Measurements from ENCODE around the gene NOL7.

Gene NOL7

DNA sequence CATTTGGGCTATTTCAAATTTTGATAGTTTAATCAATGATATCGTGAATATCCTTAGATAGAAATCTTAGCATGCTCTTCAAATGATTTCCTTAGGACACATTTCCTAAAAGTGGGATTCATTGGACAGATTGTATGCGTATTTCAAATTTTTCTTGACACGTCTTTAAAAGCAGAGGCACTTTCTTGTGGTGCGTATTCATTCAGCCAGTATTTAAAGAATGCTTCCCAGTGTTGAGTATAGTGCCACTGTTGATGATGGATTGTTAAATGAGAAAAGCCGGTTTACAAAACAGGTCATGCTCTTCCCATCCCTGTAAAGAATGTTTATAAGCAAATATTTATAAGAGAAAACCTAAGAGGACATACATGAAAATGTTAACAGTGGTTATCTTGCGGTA, 15.1 kb upstream of the NOL7 start:
- no peaks in the 10 kb centered on the region for H3K27me3 ChIP-seq (ENCODE audit: control insufficient read depth, insufficient read depth, low read length)
- H3K4me3 ChIP-seq (ENCODE audit: low read depth, low read length) = no peak overlapping the region
- no peak overlapping the region for H3K27ac ChIP-seq (ENCODE audit: low read depth, low read length)
- no peak overlapping the region for H3K9ac ChIP-seq (ENCODE audit: low read length)
- H3K36me3 ChIP-seq (ENCODE audit: control insufficient read depth, insufficient read depth, low read length) = peaks cover 57% of the 10 kb centered on the region
- H3K4me1 ChIP-seq (ENCODE audit: control insufficient read depth, insufficient read depth, low read length) = no peaks in the 10 kb centered on the region
- no peaks in the 10 kb centered on the region for H3K9me3 ChIP-seq (ENCODE audit: control insufficient read depth, insufficient read depth, low read depth, low read length)

DNA sequence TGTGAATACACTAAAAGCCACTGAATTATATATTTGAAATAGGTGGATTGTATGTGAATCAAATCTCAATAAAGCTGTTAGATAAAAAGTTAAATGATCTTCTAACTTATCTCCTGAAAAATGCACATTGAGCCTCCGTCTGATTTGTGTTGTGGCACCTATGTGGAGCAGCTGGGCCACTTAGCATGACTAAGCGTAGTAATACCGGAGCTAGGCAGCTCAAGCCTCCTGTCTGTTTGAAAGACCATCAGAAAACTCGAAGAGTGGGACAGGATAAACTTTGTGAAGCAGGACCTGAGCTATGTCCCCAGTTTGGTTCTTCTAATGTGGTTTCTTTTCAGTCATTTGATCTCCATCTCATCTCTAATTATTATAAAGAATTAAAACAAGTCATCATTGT, 11.0 kb upstream of the NOL7 start:
- Histone ChIP-seq H3K27ac (ENCODE audit: low read depth, low read length) (no peak overlapping the region), H3K27me3 (ENCODE audit: control insufficient read depth, insufficient read depth, low read length) (no peaks in the 10 kb centered on the region), H3K4me3 (ENCODE audit: low read depth, low read length) (no peak overlapping the region), H3K36me3 (ENCODE audit: control insufficient read depth, insufficient read depth, low read length) (peaks cover 37% of the 10 kb centered on the region), H3K9me3 (ENCODE audit: control insufficient read depth, insufficient read depth, low read depth, low read length) (no peaks in the 10 kb centered on the region), H3K4me1 (ENCODE audit: control insufficient read depth, insufficient read depth, low read length) (no peaks in the 10 kb centered on the region), H3K9ac (ENCODE audit: low read length) (no peak overlapping the region)

DNA sequence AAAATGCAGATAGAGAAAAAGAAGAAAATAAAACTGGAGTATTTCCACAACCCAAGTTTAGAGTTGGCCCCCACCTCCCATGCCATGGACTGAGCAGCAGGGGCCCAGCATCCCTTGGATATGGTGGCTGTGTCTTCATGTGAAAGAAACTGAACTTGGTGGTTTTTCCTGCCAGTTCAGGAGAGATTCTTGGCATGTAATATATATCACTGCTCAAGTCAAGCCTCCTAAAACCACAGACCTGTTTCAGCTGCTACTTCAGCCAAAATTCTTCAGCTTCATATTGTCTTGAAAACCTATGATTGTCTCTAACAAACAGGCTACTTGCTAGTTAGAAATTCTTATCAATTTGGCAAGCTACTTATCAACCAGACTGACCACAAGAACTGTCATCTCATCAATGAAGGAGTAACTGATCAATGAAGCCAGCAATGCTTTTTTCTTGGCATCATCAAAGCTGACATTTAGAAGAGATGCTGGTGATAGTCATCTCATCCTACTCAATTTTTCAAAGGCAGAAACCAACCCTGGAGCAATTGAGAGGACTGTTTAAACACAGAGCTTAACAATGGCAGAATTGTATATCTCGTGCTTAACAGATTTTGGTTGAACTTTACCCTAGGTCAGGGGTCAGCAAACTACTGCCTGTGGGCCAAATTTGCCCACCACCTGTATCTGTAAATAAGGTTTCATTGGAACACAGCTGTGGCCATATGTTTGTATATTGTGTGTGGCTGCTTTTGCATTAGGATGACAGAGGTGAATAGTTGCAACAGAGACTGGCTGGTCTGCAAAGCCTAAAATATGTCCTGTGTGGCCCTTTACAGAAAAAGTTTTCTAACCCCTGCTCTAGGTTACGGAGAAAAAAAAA, 10.4 kb upstream of the NOL7 start:
- H3K9ac ChIP-seq (ENCODE audit: low read length) = no peak overlapping the region
- H3K27ac ChIP-seq (ENCODE audit: low read depth, low read length) = no peak overlapping the region
- no peaks in the 10 kb centered on the region for H3K9me3 ChIP-seq (ENCODE audit: control insufficient read depth, insufficient read depth, low read depth, low read length)
- no peaks in the 10 kb centered on the region for H3K4me1 ChIP-seq (ENCODE audit: control insufficient read depth, insufficient read depth, low read length)
- H3K27me3 ChIP-seq (ENCODE audit: control insufficient read depth, insufficient read depth, low read length) = no peaks in the 10 kb centered on the region
- no peak overlapping the region for H3K4me3 ChIP-seq (ENCODE audit: low read depth, low read length)
- peaks cover 33% of the 10 kb centered on the region for H3K36me3 ChIP-seq (ENCODE audit: control insufficient read depth, insufficient read depth, low read length)

DNA sequence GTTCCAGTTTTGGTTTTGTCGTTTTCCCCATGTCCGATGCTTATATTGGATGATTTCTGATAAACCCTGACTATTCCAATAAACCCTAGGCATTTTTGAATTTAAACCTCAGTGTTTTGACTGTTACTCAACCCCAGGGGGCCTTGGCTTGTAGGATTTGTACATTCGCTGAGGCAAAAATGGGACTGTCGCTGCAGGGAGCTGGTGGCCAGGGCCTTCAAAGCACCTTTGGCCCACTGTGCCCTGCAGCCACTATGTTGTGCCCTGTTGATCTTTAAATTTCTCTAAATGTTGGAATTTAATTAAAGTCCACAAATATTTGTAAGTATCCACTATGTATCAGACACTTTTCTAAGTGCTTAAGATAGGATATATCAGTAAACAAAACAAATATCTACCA, 9.5 kb upstream of the NOL7 start:
- H3K36me3 ChIP-seq (ENCODE audit: control insufficient read depth, insufficient read depth, low read length) = peaks cover 26% of the 10 kb centered on the region
- no peaks in the 10 kb centered on the region for H3K4me1 ChIP-seq (ENCODE audit: control insufficient read depth, insufficient read depth, low read length)
- H3K4me3 ChIP-seq (ENCODE audit: low read depth, low read length) = no peak overlapping the region
- H3K9ac ChIP-seq (ENCODE audit: low read length) = no peak overlapping the region
- no peaks in the 10 kb centered on the region for H3K9me3 ChIP-seq (ENCODE audit: control insufficient read depth, insufficient read depth, low read depth, low read length)
- no peak overlapping the region for H3K27ac ChIP-seq (ENCODE audit: low read depth, low read length)
- H3K27me3 ChIP-seq (ENCODE audit: control insufficient read depth, insufficient read depth, low read length) = no peaks in the 10 kb centered on the region

DNA sequence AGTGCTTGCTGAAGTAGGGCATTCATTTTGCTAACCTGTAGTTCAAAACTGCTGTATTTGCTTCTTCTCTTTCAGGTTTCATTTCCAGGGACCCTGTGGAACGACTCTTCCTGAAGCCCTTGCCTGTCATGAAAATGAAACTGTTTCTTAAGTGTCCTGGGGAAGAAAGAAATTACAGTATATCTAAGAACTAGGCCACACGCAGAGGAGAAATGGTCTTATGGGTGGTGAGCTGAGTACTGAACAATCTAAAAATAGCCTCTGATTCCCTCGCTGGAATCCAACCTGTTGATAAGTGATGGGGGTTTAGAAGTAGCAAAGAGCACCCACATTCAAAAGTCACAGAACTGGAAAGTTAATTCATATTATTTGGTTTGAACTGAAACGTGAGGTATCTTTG, 3.4 kb upstream of the NOL7 start:
- Histone ChIP-seq H3K4me1 (ENCODE audit: control insufficient read depth, insufficient read depth, low read length) (peaks cover 6% of the 10 kb centered on the region; the same call in 1 of the 2 replicates), H3K36me3 (ENCODE audit: control insufficient read depth, insufficient read depth, low read length) (peaks cover 16% of the 10 kb centered on the region), H3K9ac (ENCODE audit: low read length) (no peak overlapping the region), H3K4me3 (ENCODE audit: low read depth, low read length) (no peak overlapping the region), H3K27me3 (ENCODE audit: control insufficient read depth, insufficient read depth, low read length) (no peaks in the 10 kb centered on the region), H3K9me3 (ENCODE audit: control insufficient read depth, insufficient read depth, low read depth, low read length) (no peaks in the 10 kb centered on the region), H3K27ac (ENCODE audit: low read depth, low read length) (no peak overlapping the region)

DNA sequence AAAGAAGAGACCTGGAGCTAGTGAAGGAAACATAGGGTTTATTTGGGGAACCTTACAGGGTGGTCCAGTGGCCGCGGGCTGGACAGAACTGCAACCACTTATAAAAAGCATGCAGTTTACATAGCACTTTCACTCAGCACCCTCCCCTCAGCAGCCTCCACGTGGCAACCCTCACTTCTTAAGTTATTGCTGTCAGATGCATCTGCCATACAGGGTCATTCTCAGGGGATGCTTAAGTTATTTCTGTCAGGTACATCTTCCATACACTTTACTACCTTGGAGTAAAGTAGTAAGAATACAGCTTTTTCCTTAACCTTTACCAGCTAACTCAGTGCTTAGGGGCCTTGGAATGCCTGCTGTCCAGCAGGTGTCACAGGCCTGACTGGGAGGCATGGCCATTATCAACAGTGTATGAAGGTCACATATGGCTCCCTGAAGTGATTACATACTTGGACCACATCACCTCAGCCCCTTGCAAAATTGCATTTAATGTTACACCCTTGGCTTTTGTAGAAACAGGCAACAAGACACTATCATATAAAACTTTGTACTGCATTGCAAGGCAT, 2.0 kb upstream of the NOL7 start:
- Histone ChIP-seq H3K9ac (ENCODE audit: low read length) (no peak overlapping the region), H3K27ac (ENCODE audit: low read depth, low read length) (no peak overlapping the region), H3K4me1 (ENCODE audit: control insufficient read depth, insufficient read depth, low read length) (peaks cover 6% of the 10 kb centered on the region; the same call in 1 of the 2 replicates), H3K36me3 (ENCODE audit: control insufficient read depth, insufficient read depth, low read length) (peaks cover 25% of the 10 kb centered on the region), H3K4me3 (ENCODE audit: low read depth, low read length) (no peak overlapping the region), H3K9me3 (ENCODE audit: control insufficient read depth, insufficient read depth, low read depth, low read length) (no peaks in the 10 kb centered on the region), H3K27me3 (ENCODE audit: control insufficient read depth, insufficient read depth, low read length) (no peaks in the 10 kb centered on the region)

DNA sequence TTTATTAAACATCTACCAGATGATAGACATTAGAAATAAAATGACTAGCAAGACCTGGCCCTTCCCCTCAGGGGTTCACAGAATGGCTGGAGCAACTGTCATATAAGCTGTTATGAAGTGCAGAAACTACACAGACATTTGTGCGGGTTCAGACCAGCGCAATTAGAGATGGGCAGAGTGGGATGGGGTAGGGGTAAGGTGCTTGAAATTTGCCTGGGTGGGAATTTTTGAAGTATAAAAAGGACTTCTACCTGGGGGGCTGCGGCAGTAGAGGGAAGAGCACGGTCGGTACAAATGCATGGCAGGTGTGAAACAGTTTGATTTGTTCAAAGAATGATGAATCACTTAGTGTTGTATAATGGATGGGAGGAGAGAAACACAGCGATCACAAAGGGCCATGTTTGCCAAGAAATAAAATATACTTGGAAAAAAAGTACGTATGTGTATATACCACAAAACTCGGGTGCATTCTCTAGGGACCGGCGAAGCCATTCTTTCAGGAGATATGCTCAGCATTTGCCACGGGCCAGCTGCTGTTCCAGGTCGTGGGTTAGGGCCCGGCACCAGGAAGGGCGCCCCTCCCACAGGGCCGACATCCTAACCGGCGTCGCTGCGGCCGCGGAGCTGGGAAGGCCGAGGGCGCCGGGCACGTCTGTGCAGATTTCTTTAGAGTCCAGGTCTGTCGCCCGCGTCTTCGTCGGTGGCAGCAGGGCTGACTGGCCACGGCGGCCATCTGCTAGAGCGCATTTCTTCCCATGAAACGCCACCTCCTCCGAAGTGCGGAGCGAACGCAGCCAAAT, 809 bp upstream of the NOL7 start:
- Histone ChIP-seq H3K9ac (ENCODE audit: low read length) (peak overlapping the region; percentile 94), H3K4me3 (ENCODE audit: low read depth, low read length) (peak overlapping the region; percentile 90), H3K4me1 (ENCODE audit: control insufficient read depth, insufficient read depth, low read length) (peaks cover 6% of the 10 kb centered on the region; the same call in 1 of the 2 replicates), H3K27ac (ENCODE audit: low read depth, low read length) (peak overlapping the region; percentile 70), H3K27me3 (ENCODE audit: control insufficient read depth, insufficient read depth, low read length) (no peaks in the 10 kb centered on the region), H3K36me3 (ENCODE audit: control insufficient read depth, insufficient read depth, low read length) (peaks cover 35% of the 10 kb centered on the region), H3K9me3 (ENCODE audit: control insufficient read depth, insufficient read depth, low read depth, low read length) (no peaks in the 10 kb centered on the region)

DNA sequence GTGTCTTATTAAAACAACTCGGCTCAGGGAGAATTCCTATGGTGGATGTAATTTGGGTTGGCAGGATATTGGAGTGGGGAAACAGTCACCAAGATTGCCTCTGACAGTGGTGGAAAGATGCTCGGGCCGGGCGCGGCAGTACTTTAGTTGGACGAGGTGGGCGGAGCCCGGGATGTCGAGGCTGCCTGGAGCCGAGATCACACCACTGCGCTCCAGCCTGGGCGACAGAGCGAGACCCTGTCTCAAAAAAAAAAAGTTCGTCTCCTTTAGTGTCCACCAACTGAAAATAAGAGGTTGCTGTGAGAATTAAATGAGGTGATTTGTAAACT, 621 bp downstream of the NOL7 start:
- Histone ChIP-seq H3K9ac (ENCODE audit: low read length) (peak overlapping the region; percentile 94), H3K9me3 (ENCODE audit: control insufficient read depth, insufficient read depth, low read depth, low read length) (no peaks in the 10 kb centered on the region), H3K4me1 (ENCODE audit: control insufficient read depth, insufficient read depth, low read length) (peaks cover 6% of the 10 kb centered on the region; the same call in 1 of the 2 replicates), H3K27me3 (ENCODE audit: control insufficient read depth, insufficient read depth, low read length) (no peaks in the 10 kb centered on the region), H3K36me3 (ENCODE audit: control insufficient read depth, insufficient read depth, low read length) (peaks cover 49% of the 10 kb centered on the region), H3K4me3 (ENCODE audit: low read depth, low read length) (peak overlapping the region; percentile 90), H3K27ac (ENCODE audit: low read depth, low read length) (peak overlapping the region; percentile 78)

DNA sequence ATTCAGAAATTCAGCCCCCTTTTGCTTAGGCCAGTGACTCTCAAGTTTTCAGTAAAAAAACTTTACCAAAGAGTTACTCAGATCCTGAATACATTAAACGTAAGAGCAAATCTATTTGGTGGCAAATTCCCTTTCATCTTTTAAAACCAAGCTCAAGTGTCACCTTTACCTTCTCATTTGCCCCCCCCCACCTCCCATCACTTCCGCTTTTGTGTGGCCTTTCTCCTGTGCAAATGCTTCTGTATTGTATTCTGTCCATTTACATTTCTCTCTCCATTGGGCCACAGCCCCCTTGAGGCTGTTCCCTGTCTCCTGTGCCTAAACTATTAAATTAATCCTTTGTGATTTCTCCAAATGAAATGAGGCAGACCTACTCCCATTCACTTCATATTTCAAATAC, 1.9 kb downstream of the NOL7 start:
- Histone ChIP-seq H3K36me3 (ENCODE audit: control insufficient read depth, insufficient read depth, low read length) (peaks cover 59% of the 10 kb centered on the region), H3K27ac (ENCODE audit: low read depth, low read length) (no peak overlapping the region), H3K4me3 (ENCODE audit: low read depth, low read length) (peak overlapping the region; percentile 90; the same call in 1 of the 2 replicates), H3K27me3 (ENCODE audit: control insufficient read depth, insufficient read depth, low read length) (no peaks in the 10 kb centered on the region), H3K4me1 (ENCODE audit: control insufficient read depth, insufficient read depth, low read length) (peaks cover 6% of the 10 kb centered on the region; the same call in 1 of the 2 replicates), H3K9me3 (ENCODE audit: control insufficient read depth, insufficient read depth, low read depth, low read length) (no peaks in the 10 kb centered on the region), H3K9ac (ENCODE audit: low read length) (no peak overlapping the region)

DNA sequence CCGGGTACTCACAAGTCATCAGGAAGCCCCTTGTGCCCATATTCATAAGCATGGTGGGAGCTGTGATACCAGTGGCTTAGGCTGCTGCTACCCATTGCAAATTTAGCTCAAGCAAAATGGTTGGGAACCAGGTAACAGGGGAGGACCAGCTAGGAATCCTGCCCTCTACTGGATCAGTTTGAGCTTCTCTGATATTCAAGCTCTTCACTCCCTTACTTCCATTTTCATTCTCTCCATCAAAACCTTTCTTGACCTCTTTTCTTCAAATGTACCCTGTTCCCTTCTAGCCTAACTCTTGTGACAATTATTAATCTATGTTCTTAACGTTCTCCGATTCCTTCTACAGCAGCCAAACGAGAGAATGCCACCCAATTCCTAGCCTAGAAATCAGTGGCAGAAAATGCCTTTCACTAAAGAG, 9.7 kb downstream of the NOL7 start:
- Histone ChIP-seq H3K4me1 (ENCODE audit: control insufficient read depth, insufficient read depth, low read length) (no peaks in the 10 kb centered on the region), H3K27me3 (ENCODE audit: control insufficient read depth, insufficient read depth, low read length) (no peaks in the 10 kb centered on the region), H3K4me3 (ENCODE audit: low read depth, low read length) (no peak overlapping the region), H3K9ac (ENCODE audit: low read length) (no peak overlapping the region), H3K9me3 (ENCODE audit: control insufficient read depth, insufficient read depth, low read depth, low read length) (no peaks in the 10 kb centered on the region), H3K36me3 (ENCODE audit: control insufficient read depth, insufficient read depth, low read length) (peaks cover 81% of the 10 kb centered on the region), H3K27ac (ENCODE audit: low read depth, low read length) (no peak overlapping the region)

Measured in HUES6 (cell line).